NB4 (cell line): Measurements from ENCODE around the gene HOXB3.

Source experiments
- DNase-seq: peaks from one replicate; pipeline ENCODE4 v3.0.0; 2010; ENCODE audit warnings: low read depth
- H3K4me3 ChIP-seq: one replicate; pipeline ENCODE4 v1.5.1; 2011; ENCODE audit warnings: mild to moderate bottlenecking, low read depth, low read length, moderate library complexity
- CTCF ChIP-seq: IDR thresholded peaks from one replicate; pipeline ENCODE4 v1.5.1; 2012; ENCODE audit warnings: low read depth, low read length
- MAX ChIP-seq: IDR thresholded peaks from 2 replicates; pipeline ENCODE4 v1.6.1; 2011; ENCODE audit warnings: low read depth, low read length
- MYC ChIP-seq: IDR thresholded peaks from 2 replicates; pipeline ENCODE4 v1.6.1; 2011; ENCODE audit warnings: low read depth, low read length
- POLR2A ChIP-seq: IDR thresholded peaks from 2 replicates; pipeline ENCODE4 v1.6.1; 2011; ENCODE audit warnings: mild to moderate bottlenecking; ENCODE audit not compliant: insufficient read length; ENCODE audit errors: extremely low read depth

HOXB3 gene

GRCh38 chr17:48612456-48612853 is 22.4 kb upstream of the HOXB3 start:
- DNase-seq: no peak
- peak overlapping the region; percentile 1 for H3K4me3 ChIP-seq
- TF ChIP-seq MYC (no peak), MAX (no peak), CTCF (no peak), POLR2A (no peak)

GRCh38 chr17:48611681-48612455 is 21.8 kb upstream of the HOXB3 start:
- no peak for DNase-seq
- no peak overlapping the region for H3K4me3 ChIP-seq
- TF ChIP-seq POLR2A (no peak), CTCF (no peak), MAX (no peak), MYC (no peak)

GRCh38 chr17:48611213-48611612 is 21.2 kb upstream of the HOXB3 start:
- no peak for DNase-seq
- no peak overlapping the region for H3K4me3 ChIP-seq

GRCh38 chr17:48610282-48611211 is 20.5 kb upstream of the HOXB3 start, which contains the start of gene HOXB7:
Gene HOXB7 (minus strand): TSS chr17:48611017. CDS start chr17:48610918, 99 bp downstream.
- DNase-seq: no peak
- no peak within 1 kb of the TSS for H3K4me3 ChIP-seq
- TF ChIP-seq MYC (no peak), CTCF (no peak), POLR2A (no peak), MAX (no peak)

More at GRCh38 chr17:48611213-48611612, 21.2 kb upstream of the HOXB3 start:
- TF ChIP-seq CTCF: no peak
- TF ChIP-seq POLR2A: no peak
- TF ChIP-seq MYC: no peak
- no peak for TF ChIP-seq MAX

- DNase-seq: no peak
- TF ChIP-seq POLR2A (no peak), MAX (no peak), CTCF (no peak), MYC (no peak)
- no peak overlapping the region for H3K4me3 ChIP-seq
These were observed 19.8 kb upstream of the HOXB3 start for GRCh38 chr17:48609759-48610281.
